A549 treated with DMSO at 1 μM for 4 hours (cell line): ENCODE results near the gene RIT2. TPM values are rescaled to one million over a fixed set of nuclear protein-coding genes. Genes with fewer than 3 reads are reported as not detected.

Experiments
- total RNA-seq: library from RNA; stranded (reverse); fragments of 200-300 nt; extraction: Qiagen RNA extraction; gene quantifications from 5 replicates; pipeline ENCODE4 v1.2.3, GENCODE V29; 2022; ENCODE audit warnings: low read depth

RIT2 gene
- not detected in 5 replicates for total RNA-seq

GRCh38 chr18:43115076-43115921 is at the start of gene RIT2:
Gene RIT2 (minus strand): TSS chr18:43115685.

Other genes with a start within 250 kb of the RIT2 start
- not detected in 5 replicates for gene SYT4, start 161.8 kb upstream of the RIT2 start, total RNA-seq